Islet precursor cell (in vitro differentiated cells): ENCODE data around the gene SHISA6.
"Not testable (repeated sequence)": the region's sequence is repeated elsewhere in the genome, so short reads cannot be mapped to it uniquely, and the experiment has no call there.

Source experiments
- DNase-seq: peaks from one replicate; pipeline ENCODE4 v3.0.0-alpha.2; 2018

SHISA6 gene

DNA sequence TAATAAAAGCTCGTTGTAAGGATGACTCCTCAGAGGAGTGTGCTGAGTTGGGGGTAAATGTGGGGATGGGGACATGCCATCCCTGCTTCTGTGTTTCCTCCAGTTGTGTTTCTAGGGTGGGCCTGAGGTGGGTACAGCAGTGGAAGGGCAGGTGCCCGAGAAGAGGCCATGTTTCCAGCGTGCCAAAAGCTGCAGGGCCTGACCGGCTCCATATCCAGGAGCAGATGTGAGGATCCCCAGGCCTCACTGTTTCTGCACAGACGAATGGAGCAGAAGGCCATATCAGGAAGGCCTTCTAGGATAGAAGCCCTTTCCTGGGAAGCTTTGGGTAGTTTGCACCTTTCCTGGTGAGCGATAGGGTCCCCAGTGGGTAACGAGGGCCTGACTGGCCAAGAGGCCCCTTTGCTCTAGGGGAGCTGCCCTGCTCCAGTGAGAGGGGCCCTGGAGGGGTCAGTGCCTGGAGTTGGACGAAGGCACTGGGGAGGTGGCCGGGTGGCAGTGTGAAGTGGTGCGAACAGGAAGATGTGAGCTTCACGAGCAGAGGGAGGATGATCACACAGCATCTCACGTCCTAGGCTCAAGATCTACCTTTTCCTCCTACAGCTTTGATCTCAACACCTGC, 62.9 kb downstream of the SHISA6 start:
- no peak for DNase-seq

DNA sequence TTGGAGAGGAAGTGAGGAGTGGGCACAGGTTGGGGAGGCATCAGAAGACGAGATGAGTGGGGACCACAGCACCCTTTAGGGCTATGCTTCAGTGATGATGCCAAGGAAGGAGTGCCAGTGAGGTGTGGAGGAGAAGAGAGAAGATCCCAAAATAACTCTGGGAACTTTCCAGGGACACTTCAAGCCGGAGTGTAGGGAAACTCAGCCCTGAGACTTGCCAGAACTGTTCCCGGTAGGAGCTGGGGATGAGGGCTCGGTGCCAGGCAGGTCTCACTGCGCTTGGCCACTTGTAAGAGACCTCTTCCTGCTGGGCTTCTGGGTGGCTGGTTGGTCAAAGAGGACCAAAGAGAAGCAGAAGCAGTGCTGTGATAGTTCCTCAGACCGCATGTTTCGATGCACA, 63.6 kb downstream of the SHISA6 start:
- DNase-seq: no peak

DNA sequence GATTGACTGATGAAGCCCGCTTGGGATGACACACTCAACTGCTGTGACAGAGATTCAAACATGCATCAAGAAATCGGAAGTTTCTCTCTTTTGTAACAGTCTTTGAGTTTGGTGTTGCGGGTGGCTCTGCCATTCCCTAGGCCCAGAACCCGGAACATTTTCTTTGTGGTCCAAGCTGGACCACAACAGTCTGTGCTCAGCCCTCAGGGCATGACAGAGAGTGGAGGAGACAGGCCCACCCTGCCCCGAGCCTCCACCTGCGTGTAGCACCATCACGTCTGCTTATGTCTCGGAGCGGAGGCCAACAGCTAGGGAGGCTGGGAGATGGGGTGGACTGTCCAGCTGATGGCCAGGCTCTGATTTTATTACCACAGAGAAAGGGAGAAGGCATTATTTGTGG, 64.5 kb downstream of the SHISA6 start:
- no peak for DNase-seq

DNA sequence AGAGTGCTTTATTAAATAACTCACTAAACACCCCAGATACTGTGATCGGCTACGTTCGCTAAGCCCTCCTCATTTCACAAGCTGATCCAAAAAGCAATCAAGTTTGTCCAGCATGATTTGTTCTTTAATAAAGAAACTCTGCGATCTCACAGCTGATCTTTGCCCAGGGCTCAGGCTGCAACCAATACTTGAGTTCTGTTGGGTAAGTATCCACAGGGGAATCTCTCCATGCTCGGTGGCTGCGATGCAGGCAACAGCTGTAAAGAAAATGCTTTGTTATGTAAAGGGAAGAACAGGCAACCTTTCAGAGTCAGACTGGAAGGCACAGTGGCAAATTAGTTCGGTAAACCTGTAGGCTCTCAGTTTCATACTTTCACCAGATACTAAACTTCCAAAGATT, 67.5 kb downstream of the SHISA6 start:
- no peak for DNase-seq

DNA sequence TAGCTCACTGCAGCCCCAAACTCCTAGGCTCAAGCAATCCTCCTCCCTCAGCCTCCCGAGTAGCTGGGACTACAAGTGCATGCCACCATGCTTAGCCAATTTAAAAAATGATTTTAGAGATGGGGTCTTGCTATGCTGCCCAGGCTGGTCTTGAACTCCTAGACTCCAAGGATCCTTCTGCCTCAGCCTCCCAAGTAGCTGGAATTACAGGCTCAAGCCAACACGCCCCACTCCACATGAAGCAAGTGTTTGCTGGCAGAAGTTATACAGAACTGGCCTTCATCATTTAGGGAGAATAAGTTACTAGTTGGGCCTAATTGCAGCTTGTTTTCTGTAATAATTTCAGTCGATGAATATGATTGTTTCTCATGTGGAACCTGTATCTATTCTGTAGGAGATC, 68.0 kb downstream of the SHISA6 start:
- DNase-seq: no peak

DNA sequence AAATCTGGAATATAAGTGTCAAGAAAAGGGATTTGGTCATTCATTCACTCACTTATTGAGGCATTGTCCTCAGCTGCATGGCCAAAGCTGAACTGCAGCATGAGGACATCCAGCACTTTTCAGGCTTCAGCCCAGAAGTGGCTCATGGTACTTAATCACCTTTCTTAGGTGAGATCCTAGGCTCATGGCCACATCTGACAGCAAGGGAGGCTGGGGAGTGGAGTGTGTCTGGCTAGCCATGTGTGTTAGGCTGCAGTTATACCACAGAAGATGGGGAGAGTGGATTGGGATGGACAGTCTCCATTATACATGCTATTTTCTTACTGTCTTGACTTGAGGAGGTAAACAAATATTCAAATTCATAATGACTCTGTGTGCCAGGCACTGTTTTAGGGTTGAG, 68.8 kb downstream of the SHISA6 start:
- no peak for DNase-seq

DNA sequence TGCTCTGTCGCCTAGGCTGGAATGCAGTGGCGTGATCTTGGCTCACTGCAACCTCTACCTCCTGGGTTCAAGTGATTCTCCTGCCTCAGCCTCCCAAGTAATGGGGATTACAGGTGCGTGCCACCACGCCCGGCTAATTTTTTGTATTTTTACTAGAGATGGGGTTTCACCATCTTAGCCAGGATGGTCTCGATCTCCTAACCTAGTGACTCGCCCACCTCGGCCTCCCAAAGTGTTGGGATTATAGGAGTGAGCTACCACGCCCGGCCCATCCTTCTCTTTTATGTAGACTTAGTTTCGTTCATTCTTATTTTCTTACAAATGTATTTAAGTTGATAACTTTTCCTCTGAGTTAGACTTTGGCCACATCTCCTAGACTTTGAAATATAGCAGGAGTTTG, 75.4 kb downstream of the SHISA6 start:
- not testable (repeated sequence) for DNase-seq

DNA sequence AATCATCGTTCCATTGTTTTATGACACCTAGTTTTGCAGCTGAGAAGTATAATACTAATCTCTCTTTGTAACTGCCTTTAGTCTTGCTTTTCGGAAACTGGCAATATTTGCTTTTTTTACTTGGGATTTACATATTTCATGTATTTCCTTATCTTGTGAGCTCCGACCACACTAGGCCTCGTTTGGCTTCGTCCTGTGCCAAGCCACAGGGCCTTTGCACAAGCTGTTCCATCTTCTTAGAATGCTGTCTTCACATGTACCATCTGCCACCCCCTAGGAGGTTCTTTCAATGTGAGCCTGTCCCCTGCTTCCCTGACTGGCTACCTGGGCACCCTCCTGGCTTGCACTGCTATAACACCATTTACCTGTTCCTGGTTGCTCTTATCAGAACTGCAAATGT, 77.2 kb downstream of the SHISA6 start:
- DNase-seq: no peak

DNA sequence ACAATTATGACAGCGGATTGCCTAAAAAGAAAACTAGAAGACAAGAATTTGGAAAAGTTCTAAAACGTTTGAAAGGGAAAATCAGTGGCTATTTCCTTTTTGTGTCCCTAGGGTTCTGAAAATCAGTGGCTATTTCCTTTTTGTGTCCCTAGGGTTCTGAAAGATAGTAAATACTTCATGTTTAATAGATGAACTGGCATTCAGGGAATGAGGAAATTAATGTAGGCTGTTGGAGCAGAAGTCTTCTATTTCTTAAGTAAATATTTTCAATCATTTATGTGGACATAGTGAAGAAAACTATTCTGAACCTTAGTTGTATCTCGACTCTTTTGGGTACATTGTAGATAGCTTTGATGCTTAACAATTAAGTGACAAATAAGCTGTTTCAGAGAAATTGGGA, 78.9 kb downstream of the SHISA6 start:
- no peak for DNase-seq

DNA sequence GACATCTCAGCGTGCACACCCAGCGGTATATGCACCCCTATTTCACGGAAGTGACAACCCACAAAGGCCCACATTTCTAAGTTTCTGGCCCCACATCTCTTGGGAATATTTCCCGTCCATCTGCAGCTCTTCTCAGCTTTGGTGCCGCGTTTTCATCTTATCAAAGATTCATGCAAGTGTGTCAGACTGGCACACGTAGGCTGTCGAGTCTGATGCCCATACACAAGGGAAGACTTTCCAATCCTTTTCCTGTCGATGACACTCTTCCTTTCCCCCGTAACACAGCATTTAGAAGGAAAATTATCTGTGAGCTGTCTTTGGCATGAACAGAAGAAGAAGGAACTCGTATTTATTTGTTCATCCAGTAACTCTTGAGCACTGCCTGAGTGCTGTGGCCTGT, 83.0 kb downstream of the SHISA6 start:
- no peak for DNase-seq

DNA sequence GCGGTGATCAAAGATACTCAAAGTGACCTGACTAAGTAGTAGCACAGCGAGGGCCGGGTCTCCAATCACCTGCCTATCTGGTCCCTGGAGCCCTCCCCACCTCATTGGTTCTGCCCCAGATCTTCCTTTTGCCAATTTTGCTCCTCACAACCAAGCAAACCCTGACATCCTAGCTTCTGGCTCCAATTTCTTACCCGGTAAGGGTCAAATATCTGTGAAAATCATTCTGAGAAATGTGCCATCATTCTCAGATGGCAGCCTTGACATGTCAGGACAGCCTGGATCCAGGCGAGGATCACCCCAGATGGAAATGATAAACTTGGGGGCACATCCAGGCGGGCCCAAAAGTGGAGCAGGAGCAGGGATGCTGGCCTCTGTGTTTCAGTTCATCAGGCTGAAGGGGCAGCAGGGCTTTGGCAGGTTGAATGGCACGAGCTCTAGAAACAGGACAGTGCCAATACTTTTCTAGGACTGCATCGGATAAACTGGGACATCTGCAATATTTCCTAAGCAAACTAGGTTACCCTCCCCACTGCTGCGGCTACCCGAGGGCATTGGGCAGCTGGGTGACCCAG, 83.9 kb downstream of the SHISA6 start:
- DNase-seq: no peak

DNA sequence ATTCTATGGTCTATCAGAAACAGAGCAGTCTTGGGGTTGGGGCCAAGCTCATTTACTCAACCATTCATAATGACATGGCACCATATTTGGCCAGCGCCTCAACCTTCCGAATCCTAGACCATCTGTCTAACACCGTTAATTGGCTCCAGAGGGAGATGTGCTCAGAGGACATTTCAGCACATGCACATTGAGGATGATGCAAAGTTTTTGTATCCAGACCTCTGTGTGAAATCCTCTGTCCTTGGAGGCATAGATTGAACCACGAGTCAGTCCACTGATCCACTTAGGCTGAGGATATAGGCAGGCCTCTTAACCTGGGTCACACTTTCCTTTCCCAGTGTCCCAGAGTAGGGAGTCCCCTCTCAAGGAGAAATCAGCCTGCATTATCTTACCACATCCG, 85.5 kb downstream of the SHISA6 start:
- no peak for DNase-seq

DNA sequence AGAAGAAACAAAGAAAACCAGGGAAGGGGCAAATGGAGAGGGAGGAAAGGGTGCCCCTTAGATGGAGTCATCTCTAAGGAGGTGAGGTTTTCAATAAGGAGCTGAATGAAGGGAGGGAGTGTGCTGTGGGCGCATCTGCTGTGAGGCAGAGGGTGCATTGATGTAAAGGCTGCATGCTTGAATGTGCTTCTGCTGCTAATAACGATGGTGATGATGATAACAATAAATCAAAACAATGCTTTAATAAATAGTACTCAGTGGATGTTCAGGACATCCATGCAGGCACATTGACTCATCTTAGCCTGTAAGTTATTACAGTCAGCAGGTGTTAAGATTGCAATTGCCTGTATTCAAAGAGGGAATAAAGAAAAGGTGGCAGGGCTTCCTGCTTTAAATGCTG, 87.8 kb downstream of the SHISA6 start:
- no peak for DNase-seq

DNA sequence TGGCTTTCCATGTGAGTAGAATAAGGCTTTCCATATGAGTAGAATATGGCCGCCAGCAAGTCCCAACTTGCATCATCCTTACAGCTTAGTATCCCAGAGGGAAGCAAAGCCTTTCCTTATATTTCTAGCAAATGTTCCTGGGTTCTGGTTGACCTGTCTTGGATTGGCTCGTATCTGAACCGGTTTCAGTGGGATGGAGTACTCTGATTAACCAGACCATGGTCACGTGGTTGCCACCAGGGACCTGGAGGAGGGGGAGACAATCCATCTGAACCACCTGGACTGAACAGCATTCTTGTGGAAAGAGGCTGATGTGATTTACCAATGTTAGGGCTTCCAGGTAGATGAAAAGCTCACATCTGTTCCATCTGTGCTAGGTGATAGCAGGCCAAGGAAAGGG, 89.0 kb downstream of the SHISA6 start:
- DNase-seq: no peak

DNA sequence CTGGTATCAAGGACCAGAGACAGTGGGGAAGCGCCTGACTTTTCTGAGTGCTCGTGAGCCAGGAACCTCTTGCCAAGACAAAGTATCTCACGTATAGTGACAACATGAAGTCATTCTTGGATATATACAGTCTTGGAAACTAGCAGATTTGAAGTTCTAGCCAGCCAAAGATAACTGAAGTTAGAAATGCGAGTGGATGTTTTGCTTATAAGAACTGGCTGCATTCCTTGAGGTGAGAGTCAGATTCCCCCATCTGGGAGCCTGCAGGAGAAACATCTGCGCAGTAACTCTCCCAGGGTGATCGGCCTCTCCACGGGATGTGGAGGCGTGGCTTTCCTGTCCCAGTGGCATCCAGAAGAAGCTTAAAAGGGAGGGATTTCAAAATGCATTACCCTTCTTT, 89.8 kb downstream of the SHISA6 start:
- peak; percentile 93 for DNase-seq

DNA sequence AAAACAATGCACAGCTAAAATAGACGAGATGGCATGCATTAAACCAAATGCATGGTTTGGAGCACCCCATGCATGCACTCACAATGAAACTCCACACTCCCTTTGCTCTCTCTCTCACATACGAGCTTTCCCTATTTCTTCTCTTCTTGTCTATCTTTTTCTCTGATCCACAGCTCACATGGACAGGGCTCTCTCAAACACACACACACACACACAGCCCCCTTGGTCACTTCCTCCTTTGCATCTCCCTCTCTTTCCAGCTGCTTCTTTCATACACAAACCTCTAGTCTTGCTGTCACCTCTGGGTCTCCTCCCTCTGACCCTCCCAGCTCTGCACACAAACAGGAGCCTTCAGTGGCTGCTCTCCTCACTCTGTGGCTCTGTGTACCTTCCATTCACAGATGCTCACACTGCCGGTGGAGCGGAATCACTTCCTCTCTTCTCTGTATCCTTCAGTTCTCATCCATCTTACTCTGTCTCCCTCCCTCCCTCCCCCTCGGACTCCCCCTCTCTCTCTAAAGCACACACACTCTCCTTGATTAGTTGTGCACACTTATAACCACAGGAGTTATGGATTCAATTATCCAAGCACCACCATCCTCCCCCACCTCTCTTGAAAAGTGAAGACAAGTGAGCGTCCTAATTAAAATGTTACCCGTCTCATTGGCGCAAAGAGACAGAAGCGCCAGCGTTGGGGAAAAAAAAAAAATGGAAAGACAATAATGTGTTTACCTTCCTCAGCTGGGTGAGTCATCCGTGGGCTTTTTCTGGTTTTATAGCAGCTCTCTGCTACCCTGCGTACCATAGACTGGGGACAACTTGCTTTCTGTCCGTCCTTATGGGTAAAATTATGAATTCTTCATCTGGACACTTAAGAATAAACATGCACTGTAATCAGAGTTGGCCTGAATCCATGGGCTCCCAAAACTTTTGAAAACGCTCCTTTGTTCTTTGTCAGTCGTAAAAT, 90.8 kb downstream of the SHISA6 start:
- DNase-seq: peak; percentile 56

DNA sequence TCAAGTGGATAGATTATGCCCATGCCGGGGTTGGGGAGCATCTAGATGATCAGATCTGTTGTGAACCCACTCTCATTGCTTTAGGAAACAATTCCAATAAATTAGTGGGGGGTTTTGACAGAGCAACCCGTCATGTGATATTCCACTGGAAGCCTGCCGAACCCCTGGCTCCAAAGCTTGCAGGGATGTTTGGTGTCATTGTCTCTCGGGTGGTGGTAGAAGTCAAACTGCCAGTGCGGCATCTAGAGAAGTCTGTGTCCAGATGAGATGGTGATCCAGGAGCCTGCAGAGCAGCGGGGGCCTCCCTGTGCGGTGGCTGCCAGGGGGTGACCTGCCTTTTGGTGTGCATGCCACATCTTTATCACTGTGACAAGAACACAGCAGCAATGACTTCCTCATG, 91.7 kb downstream of the SHISA6 start:
- no peak for DNase-seq

DNA sequence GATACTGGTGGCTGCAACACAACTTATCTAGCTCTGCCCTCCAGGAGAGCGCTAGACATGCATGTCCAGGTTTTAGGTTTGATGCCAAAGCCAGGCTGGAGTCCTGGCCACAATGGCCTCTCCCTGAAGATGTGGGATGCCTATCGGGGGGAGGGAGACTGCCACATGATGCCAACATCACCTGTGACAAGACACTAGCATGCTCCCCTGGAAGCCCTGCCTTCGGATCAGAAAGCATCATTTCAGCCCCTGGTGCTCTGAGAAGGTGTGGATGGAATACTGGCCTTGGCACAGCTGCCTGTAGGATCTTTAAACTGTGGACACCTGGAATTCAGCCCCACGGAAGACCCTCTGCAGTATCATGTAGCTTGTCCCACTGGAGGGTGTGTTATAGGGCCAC, 93.5 kb downstream of the SHISA6 start:
- DNase-seq: no peak

DNA sequence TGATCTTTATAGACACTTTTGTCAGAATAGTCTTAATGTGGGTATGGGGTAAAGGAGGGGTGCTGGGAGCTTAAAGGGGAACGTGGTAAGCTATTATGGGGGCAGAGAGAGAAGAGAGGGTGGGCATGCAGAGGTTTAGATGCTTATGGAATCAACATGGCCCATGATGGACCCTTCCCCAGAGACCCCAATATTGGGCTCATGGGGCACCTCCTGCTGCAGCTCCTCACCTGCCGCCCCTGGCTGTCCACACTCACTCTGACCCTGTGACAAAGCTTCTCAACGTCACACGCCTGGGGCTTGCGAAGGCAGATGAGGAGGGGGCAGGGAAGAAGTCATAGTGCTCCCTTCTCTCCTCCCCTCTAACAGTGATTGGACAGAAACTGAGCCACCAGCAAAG, 95.3 kb downstream of the SHISA6 start:
- no peak for DNase-seq

DNA sequence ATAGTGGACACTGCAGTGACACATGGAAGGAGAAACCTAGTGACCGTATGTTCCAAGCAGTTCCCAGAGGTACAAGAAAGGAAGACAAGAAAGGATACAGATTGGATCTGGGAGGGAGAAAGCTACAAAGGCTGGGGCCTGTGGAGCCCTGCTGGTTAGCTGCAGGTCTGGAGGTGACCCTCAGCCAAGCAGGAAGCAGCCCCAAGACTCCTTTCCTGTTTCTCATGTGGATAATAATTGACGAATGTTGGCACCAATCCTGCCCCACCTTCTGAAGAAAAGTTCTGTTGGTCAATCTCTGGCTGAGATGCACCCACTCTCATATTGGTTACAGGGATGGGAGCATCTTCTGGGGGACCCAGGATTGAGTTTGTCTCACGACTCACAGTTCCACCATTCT, 99.8 kb downstream of the SHISA6 start:
- DNase-seq: no peak

DNA sequence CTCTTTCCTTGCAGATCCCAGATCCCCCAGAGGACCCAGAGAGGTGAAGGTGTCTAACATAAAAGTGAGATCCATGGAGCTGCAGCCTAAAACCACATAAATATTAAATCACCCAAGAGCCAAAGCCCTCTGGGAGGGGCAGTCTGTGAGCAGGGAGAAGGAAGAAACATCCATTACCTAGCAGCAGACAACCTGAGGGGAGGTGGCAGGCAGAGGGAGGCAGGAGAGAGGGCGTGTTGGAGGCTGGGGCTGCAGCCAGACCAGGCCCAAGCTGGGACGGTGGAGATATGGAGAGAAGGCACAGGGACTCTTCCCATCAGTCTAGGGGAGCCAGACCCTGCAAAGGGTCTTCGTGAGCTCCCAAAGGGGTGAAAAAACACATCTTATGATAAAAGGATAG, 101.1 kb downstream of the SHISA6 start:
- no peak for DNase-seq

DNA sequence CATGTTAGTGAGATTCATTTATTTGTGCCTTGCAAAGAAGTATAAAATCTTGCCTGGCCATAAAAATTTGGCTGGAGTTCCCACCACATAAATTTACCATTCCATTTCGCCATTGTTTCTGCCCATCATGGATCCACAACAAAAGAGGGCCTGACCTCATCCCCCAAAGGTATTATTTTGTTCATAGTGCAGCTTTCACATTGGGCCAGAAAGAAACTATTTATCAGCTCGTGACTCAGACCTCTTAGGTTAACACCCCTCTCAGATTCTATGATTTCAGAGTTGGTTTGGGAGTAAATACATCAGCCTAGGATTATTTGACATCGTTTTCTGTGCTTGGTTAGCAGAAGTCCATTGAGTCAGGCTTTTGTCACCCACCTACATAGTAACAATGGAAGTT, 108.1 kb downstream of the SHISA6 start:
- DNase-seq: no peak

DNA sequence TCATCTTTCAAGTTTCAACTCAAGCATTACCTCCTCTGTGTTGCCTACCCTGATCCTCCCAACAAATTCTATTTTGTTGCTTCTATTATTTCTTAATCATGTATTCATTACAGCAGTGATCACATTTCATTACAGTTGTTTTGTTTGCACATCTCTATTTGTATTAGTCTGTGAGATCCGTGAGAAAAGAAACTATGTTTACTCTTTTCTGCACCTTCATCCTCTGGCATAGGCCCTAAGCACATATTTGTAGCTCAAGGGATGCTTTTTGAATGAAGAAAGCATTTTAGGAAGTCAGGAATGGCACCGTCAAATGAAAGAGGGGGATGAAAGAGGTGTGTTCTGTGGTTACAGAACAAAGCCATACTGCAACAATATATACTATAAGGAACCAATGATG, 110.5 kb downstream of the SHISA6 start:
- DNase-seq: no peak

DNA sequence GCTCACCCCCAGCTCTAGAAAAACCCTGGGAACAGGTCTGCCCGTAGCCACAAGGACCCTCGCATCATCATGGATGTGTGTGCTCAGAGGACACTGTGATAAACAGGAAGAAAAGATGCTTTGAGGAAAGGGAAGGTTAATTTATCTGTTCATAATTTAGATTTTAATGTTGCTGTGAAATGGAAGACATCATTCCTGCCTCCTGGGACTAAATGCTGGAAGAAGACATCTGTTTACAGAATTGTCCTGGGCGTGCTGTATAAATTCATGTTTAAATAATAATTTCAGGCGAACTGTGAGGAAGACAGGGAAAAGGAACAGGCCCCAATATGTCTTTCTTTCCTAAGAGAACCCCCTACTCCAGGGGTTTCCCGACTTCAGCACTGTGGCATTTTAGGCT, 112.6 kb downstream of the SHISA6 start:
- DNase-seq: no peak
